NCI-H187 (cell line): ENCODE results near the gene LRP1.

Experiments used
- DNase-seq, 2 experiments: peaks; one replicate each; lab custom pipeline; 2025; lab: John Stamatoyannopoulos, UW

LRP1 gene

GRCh38 chr12:57194253-57194652 lies 66.0 kb downstream of the LRP1 start:
- no peak for DNase-seq

- DNase-seq: no peak
These were observed 66.9 kb downstream of the LRP1 start for GRCh38 chr12:57195186-57195585.

GRCh38 chr12:57195611-57196371 lies 67.5 kb downstream of the LRP1 start:
- no peak for DNase-seq

GRCh38 chr12:57196439-57196838 lies 68.2 kb downstream of the LRP1 start:
- peak in 1 of 2 experiments; percentile 48 for DNase-seq

GRCh38 chr12:57196956-57197355 lies 68.7 kb downstream of the LRP1 start:
- no peak for DNase-seq

- no peak for DNase-seq
These were observed 70.0 kb downstream of the LRP1 start for GRCh38 chr12:57198329-57198728.

- DNase-seq: no peak
These were observed 70.9 kb downstream of the LRP1 start for GRCh38 chr12:57199191-57199590.

GRCh38 chr12:57200497-57200896 lies 72.2 kb downstream of the LRP1 start:
- DNase-seq: no peak

GRCh38 chr12:57201219-57201618 lies 72.9 kb downstream of the LRP1 start:
- DNase-seq: no peak

GRCh38 chr12:57201631-57202030 lies 73.3 kb downstream of the LRP1 start:
- no peak for DNase-seq

GRCh38 chr12:57202321-57202720 lies 74.0 kb downstream of the LRP1 start:
- no peak for DNase-seq

- no peak for DNase-seq
These were observed 74.9 kb downstream of the LRP1 start for GRCh38 chr12:57203201-57203600.

- no peak for DNase-seq
These were observed 75.5 kb downstream of the LRP1 start for GRCh38 chr12:57203791-57204190.

- no peak for DNase-seq
These were observed 76.2 kb downstream of the LRP1 start for GRCh38 chr12:57204454-57204853.

GRCh38 chr12:57205186-57205585 lies 76.9 kb downstream of the LRP1 start:
- DNase-seq: no peak

- DNase-seq: no peak
These were observed 77.6 kb downstream of the LRP1 start for GRCh38 chr12:57205931-57206330.

GRCh38 chr12:57207731-57208630 lies 79.7 kb downstream of the LRP1 start:
- DNase-seq: no peak

- no peak for DNase-seq
These were observed 80.5 kb downstream of the LRP1 start for GRCh38 chr12:57208631-57209282.

- no peak for DNase-seq
These were observed 81.6 kb downstream of the LRP1 start for GRCh38 chr12:57209916-57210315.

- DNase-seq: no peak
These were observed 82.2 kb downstream of the LRP1 start for GRCh38 chr12:57210461-57210860.

GRCh38 chr12:57210926-57211692 lies 82.8 kb downstream of the LRP1 start:
- no peak for DNase-seq
